ENCODE measurements around the gene C2CD3.
"Not testable (repeated sequence)": the region's sequence is repeated elsewhere in the genome, so short reads cannot be mapped to it uniquely, and the experiment has no call there.

Gene C2CD3

DNA sequence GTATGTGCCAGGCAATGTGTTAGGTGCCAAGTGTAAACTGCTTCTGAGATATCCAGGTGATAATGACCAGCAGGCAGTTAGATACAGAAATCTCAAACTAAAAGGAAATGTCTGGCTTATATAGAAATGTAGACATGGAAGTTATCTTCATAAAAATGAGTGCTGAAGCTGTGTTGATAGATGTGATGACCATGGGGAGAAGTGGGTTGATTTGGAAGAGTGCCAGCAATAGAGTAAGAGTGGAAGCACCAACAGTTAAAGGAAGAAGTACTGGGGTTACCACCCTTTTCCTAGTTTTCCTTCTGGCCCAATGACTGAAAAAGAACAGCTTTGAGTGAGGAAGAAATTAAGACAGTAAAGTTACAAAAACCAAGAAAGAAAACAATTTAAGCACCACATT, 68.5 kb downstream of the C2CD3 start:
- no peak for DNase-seq

DNA sequence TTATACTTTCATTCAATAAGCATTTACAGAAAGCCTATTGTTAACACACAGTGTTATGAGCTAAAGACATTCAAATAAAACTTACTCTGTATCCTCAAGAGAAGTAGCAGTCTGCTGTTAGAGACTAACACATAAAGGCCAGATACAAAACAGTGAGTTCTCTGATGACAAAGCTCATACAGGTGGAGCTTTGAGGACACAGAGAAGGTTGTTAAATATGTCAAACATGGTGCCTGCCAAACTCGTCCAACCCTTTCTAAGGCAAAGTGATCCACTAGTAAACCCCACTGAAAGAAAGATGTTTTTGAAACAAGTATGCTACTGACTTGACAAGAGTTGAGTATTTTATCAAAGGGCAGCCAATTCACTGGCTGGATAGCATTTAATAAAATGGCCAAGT, 70.1 kb downstream of the C2CD3 start:
- no peak for DNase-seq

DNA sequence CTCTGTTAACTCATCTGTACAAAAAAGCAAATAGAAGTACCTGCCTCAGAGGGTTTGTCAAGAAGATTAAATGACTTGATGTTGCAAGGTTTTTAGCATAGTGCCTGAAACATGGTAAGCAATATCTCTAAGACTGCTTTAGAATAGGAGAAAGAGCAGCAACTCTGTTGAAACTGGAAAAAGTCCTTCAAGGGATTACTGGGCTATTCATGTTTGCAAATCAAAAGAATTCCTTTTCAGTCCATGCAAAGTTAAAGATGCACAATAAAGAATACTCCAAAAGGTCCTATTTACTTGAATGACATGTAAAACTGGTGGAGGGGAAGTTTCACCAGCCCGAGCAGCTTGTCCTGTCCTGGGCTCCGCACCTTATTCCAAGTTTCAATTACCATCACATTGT, 70.6 kb downstream of the C2CD3 start:
- DNase-seq, result no peak

DNA sequence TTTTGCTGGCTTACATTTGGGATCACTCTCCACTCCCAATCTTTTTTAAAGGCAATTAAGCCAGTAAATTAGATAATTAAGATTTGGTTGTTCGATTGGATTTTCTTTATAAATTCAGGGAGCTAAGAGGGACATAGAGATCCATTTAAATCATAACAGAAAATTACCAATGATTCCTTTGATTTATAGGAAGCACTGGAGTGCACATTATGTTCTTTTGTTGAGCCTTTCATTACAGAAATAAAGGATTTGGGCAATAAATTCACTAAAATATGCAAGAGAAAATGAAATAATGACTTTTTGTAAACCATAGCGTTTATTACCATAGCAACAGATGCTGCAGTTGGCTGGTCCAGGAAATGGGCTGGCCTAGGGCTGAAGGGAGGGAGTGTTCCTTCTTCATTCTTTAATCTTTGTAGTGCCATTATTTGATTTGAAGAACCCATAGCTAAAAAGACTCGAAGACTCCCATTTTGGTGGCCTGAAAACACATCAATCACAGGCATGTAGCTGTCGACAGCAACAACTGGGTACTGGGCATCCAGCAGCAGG, 73.0 kb downstream of the C2CD3 start:
- DNase-seq, result no peak

DNA sequence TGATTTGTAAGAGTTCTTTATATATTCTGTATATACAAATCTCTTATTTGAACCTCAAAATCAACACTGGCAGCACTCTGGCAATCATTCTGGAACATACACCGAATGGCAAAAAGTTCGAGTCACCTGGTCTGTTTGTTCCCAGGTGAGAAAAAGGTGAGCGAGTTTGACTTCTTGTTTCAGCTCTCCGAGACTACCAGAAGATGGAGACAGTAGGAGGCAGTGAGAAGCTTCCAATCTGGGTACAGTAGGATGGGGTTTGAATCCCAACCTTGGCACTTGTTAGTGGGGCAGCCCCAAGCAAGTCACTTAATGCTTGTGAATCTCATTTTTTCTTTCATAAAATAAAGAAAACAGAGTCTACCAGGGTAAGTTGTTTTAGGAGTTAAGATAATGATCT, 76.4 kb downstream of the C2CD3 start:
- DNase-seq, result no peak

DNA sequence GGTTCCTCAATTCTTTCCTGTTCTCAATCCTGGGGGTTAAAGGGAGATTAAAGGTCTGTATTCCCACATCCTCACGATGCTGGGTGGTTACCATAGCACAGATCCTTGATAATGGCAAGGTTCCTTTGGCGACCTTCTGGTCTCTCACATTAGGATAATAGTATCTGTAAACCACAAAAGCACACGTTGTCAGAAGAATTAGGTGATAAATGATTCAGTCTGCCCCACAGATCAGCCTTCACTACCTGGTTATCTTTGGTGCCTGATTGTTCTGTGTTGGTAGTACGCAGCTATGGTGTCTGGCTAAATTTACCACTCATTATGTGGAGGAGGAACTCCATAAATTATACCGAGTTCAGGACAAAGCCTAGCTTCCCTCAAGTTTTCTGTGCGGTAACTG, 78.4 kb downstream of the C2CD3 start:
- DNase-seq, result no peak

DNA sequence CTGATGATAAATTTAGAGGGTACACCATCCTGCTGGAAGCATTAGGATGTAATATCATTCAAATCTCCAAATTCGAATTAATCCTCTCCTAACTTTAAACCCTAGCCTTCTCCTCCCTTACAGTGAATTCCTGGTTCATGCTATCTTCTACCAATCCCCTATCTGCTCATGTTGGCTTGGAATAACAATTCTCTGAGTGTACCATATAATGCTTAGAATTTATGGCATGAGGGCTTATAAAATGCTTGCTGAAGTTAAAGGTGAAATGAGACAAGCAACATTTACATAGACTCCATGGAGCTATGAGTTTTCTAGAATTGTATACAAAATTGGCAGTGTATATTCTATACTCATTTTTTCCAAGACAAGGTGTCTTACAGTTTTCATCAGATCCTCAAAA, 79.3 kb downstream of the C2CD3 start:
- DNase-seq, result no peak

DNA sequence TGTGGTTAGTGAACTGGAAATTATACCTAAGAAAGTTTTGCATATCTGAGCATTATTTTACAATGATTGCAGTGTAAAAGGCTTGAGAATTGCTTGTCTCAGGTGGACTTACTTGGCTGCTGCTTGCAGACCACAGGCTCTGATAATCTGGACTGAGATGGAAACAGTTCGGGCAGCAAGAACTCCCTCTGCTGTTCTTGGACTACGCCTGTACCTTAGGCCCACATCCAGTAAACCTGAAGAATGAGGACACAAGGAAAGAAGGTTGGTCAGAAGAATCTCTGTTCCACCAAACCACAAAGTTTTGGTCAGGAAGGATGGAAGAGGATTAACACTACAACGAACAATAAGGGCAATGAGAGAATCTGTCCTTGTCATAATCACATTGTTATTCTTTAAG, 80.1 kb downstream of the C2CD3 start:
- no peak for DNase-seq

DNA sequence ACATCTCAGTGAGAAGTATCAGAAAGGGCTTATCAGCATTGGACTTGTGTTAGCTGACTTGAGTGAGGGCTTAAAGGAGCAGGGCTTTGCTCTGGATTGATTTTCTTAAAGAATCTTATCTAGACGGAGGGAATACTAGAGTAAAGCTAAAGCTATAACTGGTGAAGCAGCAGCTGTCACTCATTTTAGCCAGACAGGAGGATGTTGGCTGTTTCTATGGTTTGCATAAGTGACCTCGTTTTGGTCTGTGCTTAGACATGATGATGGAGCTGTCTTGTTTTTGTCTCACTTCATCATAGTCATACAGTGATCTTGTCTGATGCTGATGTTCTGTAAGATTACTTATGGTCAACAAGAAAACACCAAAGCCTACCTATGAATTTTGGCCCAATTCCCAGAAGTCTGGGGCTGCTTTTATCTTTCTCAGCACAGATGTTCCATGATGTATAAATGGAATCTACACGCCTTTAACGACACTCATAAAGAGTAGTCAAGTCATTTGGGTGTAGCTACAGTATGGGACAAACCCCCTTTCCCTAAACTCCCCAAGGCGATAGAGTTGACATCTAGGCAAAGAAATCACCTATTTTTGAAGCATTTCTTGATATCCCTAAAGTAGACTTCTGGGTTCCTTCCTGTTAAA, 84.4 kb downstream of the C2CD3 start:
- DNase-seq, result no peak

DNA sequence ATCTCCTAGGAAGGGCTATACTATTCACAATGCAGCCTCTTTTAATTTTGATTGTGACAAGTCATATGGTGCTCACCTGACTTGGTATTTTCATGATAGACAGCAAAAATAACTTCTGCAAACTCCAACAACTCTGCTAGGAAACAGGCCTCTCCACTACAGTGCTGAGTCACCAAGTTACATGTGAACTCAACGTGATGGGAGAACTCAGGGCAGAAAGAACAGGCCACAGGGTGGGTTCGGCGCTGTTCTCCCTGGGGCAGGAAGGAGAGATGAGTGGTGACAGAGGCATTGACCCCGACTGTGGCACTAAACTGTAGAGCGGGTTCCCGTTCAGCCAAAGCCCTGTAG, 85.3 kb downstream of the C2CD3 start:
- DNase-seq, result no peak

DNA sequence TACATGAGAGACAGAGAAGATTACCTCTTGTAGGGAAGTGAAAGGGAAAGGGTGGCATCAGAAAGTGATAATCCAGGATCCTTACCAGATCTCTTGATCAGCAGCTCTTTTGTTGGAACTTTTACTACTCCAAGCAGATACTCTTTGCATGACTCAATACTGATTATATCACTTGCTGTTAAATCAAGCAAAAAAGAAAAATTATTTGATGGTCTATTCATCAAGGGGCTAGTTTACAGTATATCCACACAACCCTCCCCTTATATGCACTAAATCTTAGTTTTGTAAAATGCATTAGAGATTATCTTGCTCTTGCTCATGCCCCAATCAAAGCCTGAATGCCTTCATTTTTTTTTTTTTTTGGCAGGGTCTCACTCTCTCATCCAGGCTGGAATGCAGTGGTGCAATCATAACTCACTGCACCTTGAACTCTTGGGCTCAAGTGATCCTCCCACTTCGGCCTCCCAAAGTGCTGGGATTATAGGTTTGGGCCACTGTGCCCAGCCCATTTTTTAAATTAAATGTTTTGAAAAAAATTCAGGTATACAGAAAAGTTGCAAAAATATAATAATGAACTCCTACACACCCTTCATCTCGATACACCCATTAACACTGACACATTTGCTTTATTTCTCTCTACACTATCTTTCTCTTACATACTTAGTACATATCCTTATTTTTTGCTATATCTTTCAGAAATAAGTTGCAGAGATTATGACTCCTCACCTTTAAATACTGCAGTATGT, 85.8 kb downstream of the C2CD3 start:
- DNase-seq, result no peak

DNA sequence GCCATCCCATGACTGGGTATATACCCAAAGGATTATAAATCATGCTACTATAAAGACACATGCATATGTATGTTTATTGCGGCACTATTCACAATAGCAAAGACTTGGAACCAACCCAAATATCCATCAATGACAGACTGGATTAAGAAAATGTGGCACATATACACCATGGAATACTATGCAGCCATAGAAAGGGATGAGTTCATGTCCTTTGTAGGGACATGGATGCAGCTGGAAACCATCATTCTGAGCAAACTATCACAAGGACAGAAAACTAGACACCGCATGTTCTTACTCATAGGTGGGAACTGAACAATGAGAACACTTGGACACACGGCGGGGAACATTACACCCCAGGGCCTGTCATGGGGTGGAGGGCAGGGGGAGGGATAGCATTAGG, 86.9 kb downstream of the C2CD3 start:
- DNase-seq, result not testable (repeated sequence)

DNA sequence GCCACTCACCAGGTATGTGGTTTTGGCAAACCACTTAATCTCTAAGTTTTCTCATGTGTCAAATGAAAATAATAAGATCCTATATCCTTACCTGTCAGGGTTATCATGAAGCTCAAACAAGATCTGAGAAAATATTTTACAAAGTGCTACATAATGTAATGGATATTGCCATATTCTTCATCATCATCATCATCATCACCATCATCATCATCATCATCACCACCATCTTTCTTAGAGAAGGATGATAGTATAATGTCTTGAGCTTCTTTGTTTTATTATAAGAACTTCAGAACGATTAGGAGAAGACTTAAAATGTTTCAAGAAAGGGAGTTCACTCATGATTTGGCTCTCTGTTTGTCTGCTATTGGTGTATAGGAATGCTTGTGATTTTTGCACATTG, 89.4 kb downstream of the C2CD3 start:
- no peak for DNase-seq

DNA sequence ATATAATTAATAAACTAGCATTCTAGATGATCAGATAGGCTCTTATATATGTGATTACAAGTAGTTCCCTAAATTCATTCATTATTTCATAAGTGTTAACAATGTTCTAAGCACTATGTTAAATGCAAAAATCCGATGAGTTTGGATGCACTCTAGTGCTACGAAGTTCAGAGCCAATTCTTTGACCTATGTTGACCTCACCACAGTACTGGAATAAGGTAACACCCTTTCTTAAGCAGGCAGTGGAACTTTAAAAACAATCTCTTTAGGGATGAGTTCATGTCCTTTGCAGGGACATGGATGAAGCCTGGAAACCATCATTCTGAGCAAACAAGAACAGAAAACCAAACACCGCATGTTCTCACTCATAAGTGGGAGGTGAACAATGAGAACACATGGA, 93.6 kb downstream of the C2CD3 start:
- DNase-seq, result no peak

DNA sequence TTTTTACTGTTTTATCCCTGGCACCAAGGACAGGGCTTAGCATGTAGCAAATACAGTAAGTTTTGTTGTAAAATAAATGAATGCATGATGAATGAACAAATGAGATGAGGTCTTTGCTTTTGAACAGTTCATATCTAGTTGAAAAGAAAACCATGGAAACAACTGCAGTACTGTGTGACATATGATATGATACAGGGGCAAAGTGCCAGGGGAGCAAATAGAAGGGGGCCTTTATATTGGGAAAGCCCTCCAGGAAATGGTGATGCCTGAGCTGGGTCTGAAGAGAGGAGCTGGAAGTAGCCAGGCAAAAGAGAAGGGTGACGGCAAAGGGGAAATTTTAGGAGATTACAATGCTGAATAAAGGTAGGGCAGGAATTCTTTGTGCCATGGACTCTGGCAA, 98.1 kb downstream of the C2CD3 start:
- no peak for DNase-seq

DNA sequence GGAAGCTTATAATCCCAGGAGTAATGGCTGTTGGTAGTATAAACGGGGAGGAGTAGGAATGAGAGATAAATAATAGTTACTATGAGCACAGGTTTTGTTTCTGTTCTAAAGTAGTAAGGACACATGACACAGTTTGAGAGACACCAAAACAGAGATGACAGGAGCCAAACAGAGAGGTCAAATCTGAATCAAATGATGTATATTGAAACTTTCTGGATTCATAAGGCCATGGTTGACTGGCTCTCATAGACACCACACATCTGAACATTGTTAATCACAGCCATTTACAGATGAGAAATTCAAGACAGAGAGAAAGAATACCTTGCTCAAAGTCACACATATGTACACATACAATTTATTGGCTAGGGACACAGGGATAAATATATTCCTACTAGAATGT, 98.5 kb downstream of the C2CD3 start:
- no peak for DNase-seq

DNA sequence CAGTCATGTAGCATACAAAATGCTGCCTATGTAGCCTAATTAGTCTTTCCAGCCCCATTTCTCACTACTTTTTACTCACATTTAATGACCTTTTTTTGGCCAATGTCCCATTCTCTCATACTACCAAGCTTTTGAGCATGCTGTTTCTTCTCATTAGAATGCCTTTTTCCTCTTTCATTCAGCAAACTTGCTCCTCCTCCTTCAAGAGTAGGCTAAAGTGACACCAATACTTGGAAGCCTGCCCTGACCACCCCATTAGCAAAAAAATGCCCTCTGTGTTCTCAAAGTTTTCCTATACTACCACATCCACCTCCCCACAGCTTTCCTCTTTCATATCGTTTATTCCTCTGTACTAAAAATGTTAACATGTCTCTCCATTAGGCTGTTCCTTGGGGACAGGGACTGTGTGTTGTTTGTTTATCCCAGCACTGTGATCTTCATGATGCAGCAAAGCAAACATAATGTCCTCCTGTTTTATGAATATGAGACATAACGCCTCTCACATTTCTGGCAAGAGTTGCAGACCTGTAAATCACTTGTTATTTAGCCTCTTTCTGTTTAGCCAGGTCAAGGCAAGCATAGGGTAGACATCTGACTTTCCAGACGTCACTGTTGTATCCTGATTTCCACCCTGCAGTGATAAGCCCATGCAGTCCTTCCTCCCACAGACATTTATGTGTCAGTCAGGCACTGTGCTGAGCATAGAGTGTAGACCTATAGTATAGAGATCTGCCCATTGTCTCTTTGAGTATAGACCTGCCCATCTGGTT, 99.9 kb downstream of the C2CD3 start:
- DNase-seq, result no peak

DNA sequence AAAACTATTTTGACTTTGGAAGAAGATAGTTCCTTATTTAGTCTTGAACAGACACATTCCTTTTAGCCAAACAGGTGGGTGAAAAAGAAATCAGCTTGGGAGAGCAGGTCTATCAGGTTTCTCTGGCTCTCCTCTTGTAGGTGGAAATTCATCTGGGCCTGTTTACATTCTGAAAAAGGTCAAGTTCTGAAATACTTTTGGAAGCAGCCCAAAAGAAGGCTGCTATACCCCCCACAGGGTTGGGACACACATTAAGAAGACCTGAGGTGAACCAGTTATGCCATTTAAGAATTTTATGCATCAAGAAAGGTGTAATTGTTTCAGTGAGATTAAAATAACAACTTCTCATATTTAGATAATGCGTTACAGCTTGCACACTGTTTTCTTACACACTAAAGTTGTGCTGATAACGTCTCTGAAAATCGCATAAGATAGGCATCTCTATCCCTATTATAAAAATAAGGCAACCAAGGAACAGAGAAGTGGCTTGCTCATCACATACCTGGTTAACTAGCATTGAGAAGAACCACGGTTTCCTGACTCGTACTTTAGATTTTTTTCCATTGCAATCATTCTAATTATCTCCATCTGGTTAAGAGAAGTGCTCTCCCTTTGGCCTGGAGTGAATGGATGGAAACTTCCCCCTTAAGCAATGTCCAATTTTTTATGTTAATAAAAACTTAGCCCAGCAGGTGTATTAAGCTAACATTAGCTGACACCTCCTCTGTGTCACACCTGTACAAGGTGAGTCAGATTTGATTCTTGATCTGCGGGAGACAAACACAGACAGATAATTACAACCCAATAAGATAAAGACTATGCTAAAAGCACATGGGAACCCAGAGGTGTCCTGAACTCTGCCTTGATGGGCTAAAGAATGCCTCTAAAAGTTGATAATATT, 101.4 kb downstream of the C2CD3 start:
- DNase-seq, result no peak

DNA sequence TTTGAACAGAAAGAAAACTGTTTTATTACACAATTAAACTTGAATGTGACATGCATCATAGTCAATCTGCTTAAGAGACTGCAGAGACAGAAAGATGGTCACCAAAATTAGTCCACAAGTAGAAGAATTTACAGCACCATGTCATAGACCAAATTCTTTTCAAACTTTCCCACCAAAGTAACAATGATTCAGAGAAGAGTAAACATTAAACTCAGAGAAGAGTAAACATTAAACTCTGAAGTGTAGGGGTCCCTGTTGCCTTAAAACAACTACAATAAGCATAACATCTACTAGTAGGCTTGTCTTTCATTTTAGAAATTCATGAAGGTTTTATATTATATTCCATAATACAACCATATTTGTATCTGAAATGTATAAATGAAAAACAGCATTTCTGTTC, 104.1 kb downstream of the C2CD3 start:
- DNase-seq, result not testable (repeated sequence)

DNA sequence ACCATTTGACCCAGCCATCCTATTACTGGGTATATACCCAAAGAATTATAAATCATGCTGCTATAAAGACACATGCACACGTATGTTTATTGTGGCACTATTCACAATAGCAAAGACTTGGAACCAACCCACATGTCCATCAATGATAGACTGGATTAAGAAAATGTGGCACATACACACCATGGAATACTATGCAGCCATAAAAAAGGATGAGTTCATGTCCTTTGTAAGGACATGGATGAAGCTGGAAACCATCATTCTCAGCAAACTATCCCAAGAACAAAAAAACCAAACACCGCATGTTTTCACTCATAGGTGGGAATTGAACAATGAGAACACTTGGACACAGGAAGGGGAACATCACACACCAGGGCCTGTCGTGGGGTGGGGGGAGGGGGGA, 105.3 kb downstream of the C2CD3 start:
- not testable (repeated sequence) for DNase-seq

DNA sequence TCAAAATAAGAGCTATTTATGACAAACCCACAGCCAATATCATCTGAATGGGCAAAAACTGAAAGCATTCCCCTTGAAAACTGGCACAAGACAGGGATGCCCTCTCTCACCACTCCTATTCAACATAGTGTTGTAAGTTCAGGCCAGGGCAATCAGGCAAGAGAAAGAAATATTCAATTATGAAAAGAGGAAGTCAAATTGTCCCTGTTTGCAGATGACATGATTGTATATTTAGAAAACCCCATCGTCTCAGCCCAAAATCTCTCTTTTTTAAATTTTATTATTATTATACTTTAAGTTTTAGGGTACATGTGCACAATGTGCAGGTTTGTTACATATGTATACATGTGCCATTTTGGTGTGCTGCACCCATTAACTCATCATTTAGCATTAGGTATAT, 107.2 kb downstream of the C2CD3 start:
- not testable (repeated sequence) for DNase-seq

DNA sequence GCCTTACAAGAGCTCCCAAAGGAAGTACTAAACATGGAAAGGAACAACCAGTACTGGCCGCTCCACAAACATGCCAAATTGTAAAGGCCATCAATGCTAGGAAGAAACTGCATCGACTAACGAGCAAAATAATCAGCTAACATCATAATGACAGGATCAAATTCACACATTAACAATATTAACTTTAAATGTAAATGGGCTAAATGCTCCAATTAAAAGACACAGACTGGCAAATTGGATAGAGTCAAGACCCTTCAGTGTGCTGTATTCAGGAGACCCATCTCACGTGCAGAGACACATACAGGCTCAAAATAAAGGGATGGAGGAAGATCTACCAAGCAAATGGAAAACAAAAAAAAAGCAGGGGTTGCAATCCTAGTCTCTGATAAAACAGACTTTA, 109.2 kb downstream of the C2CD3 start:
- DNase-seq, result not testable (repeated sequence)

All from activated T-cell treated with anti-CD3 and anti-CD28 coated beads, Interleukin-2, amount 50 U/mL, for 48 hours (primary cell).